GM12874 (cell line): ENCODE results near the gene PHAF1.

Source experiments
- CTCF ChIP-seq: IDR thresholded peaks from 2 replicates; pipeline ENCODE4 v1.5.1; 2011; ENCODE audit warnings: low read depth, mild to moderate bottlenecking, control low read depth, low read length, moderate library complexity; ENCODE audit not compliant: insufficient read depth

PHAF1 gene

GRCh38 chr16:67197704-67198103 is 88.0 kb downstream of the PHAF1 start:
- no peak for TF ChIP-seq CTCF
